ENCODE measurements around the gene TWF1. TPM values are rescaled to one million over a fixed set of nuclear protein-coding genes. Genes with fewer than 3 reads are reported as not detected.

TWF1 gene
- total RNA-seq, 4 donors from 2014 or later, result 66.5 to 116 (median 77.5) TPM

- no peak for TF ChIP-seq CTCF (IDR thresholded peaks at IDR 0.05; ENCODE audit: low read depth)
Observed at GRCh38 chr12:43797561-43798217, 8.4 kb downstream of the TWF1 start.

- TF ChIP-seq CTCF (IDR thresholded peaks at IDR 0.05; ENCODE audit: low read depth), result no peak
Observed at GRCh38 chr12:43795716-43796280, 10.3 kb downstream of the TWF1 start.

GRCh38 chr12:43789941-43790340 is 16.2 kb downstream of the TWF1 start:
- no peak for TF ChIP-seq CTCF (IDR thresholded peaks at IDR 0.05; ENCODE audit: low read depth)

GRCh38 chr12:43786899-43787693 is 19.0 kb downstream of the TWF1 start:
- TF ChIP-seq CTCF (IDR thresholded peaks at IDR 0.05; ENCODE audit: low read depth), result no peak

GRCh38 chr12:43776498-43776897 is 29.6 kb downstream of the TWF1 start:
- TF ChIP-seq CTCF (IDR thresholded peaks at IDR 0.05; ENCODE audit: low read depth), result no peak

- TF ChIP-seq CTCF (IDR thresholded peaks at IDR 0.05; ENCODE audit: low read depth), result no peak
Observed at GRCh38 chr12:43766291-43766690, 39.8 kb downstream of the TWF1 start.

- TF ChIP-seq CTCF (IDR thresholded peaks at IDR 0.05; ENCODE audit: low read depth), result no peak
Observed at GRCh38 chr12:43764528-43764927, 41.6 kb downstream of the TWF1 start.

Measured in subcutaneous adipose tissue (tissue), 4 donors.